GM12878 (cell line): ENCODE data around the gene BLOC1S2. TPM values are rescaled to one million over a fixed set of nuclear protein-coding genes. Genes with fewer than 3 reads are reported as not detected.
A peak's percentile ranks its signal among the peaks of the same experiment; 100 is the strongest.

Experiments used
- ATAC-seq: fragments of 200-7000 bp; cut with Tn5 transposase; 3 replicates; pipeline ENCODE4 v1.9.1; 2020; ENCODE audit warnings: mild to moderate bottlenecking, moderate library complexity
- BruUV-seq: library from RNA; stranded (reverse); fragments of 400-500 nt; replicated peaks from 2 replicates; lab custom pipeline; 2021; lab: Mats Ljungman, UMichigan
- CTCF ChIA-PET: fragments of 300-600 bp; sonication (Branson Sonifier 250); formaldehyde crosslinking; extraction: SDS; loops from one replicate; lab custom pipeline; 2021; ENCODE audit warnings: inconsistent platforms; lab: Yijun Ruan, JAX
- POLR2A ChIA-PET: fragments of 350-600 bp; formaldehyde crosslinking; extraction: SDS; loops from one replicate; lab custom pipeline; 2021; ENCODE audit warnings: inconsistent platforms; lab: Charles Lee
- RAD21 ChIA-PET: fragments of 300-600 bp; sonication (Branson Sonifier 250); formaldehyde crosslinking; loops from one replicate; lab custom pipeline; 2023; ENCODE audit warnings: antibody characterized with exemption; ENCODE audit not compliant: unreplicated experiment; lab: Charles Lee
- SMC1A ChIA-PET: fragments of 300-600 bp; sonication (Branson Sonifier 250); formaldehyde crosslinking; loops from one replicate; lab custom pipeline; 2023; ENCODE audit not compliant: unreplicated experiment, uncharacterized antibody; lab: Charles Lee
- DNase-seq: peaks from one replicate; pipeline ENCODE4 v3.0.0-alpha.2; 2011; ENCODE audit warnings: low read depth, low spot score
- FAIRE-seq: peaks from 3 replicates; lab custom pipeline; 2011; peaks lifted over from hg19 to GRCh38; lab: Jason Lieb, UNC
- H2AFZ ChIP-seq: 2 replicates; pipeline ENCODE4 v1.6.0; 2011; ENCODE audit warnings: low read depth, low read length, control low read depth; ENCODE audit not compliant: control insufficient read depth
- H3K27ac ChIP-seq: 2 replicates; pipeline ENCODE4 v1.5.1; 2011; ENCODE audit warnings: control low read depth; ENCODE audit not compliant: control insufficient read depth, insufficient read depth
- H3K27me3 ChIP-seq, 2 experiments: replicated peaks in 1 of 2; 2 replicates each; pipeline versions ENCODE4 v1.6.0 to v1.6.1; 2011; ENCODE audit warnings: low read length in 1 of 2; ENCODE audit not compliant: control insufficient read depth in 2 of 2, insufficient read depth in 2 of 2
- H3K36me3 ChIP-seq, 2 experiments: 2 replicates each; pipeline ENCODE4 v1.5.1; 2011; ENCODE audit warnings: low read length in 1 of 2; ENCODE audit not compliant: control insufficient read depth in 2 of 2, insufficient read depth in 2 of 2
- H3K4me1 ChIP-seq: 2 replicates; pipeline ENCODE4 v1.6.1; 2011; ENCODE audit warnings: mild to moderate bottlenecking, low read length, moderate library complexity, mixed read lengths; ENCODE audit not compliant: control insufficient read depth, insufficient read depth
- H3K4me2 ChIP-seq: 2 replicates; pipeline ENCODE4 v1.6.0; 2011; ENCODE audit warnings: control low read depth; ENCODE audit not compliant: control insufficient read depth, insufficient read depth
- H3K4me3 ChIP-seq: fragments of 200-600 bp; sonication (generic); 2 replicates; pipeline ENCODE4 v1.5.1; 2016
- H3K79me2 ChIP-seq: 2 replicates; pipeline ENCODE4 v1.6.0; 2011; ENCODE audit warnings: low read length; ENCODE audit not compliant: control insufficient read depth, insufficient read depth
- H3K9ac ChIP-seq: 2 replicates; pipeline ENCODE4 v1.8.0; 2011; ENCODE audit warnings: low read length, control low read depth, mixed read lengths; ENCODE audit not compliant: control insufficient read depth, insufficient read depth
- H3K9me3 ChIP-seq: replicated peaks from 3 replicates; pipeline ENCODE4 v1.5.1; 2011; ENCODE audit warnings: mild to moderate bottlenecking, low read length; ENCODE audit not compliant: control insufficient read depth, insufficient read depth
- H4K20me1 ChIP-seq: 2 replicates; pipeline ENCODE4 v1.6.0; 2011; ENCODE audit not compliant: control insufficient read depth, insufficient read depth
- BCL11A ChIP-seq: IDR thresholded peaks from 2 replicates; pipeline ENCODE4 v1.6.1; 2011; ENCODE audit warnings: low read depth, low read length
- IKZF2 ChIP-seq, 2 experiments: fragments of 450-650 bp; IDR thresholded peaks; 2 replicates each; pipeline ENCODE4 v1.6.1; 2017; ENCODE audit warnings: mild to moderate bottlenecking in 2 of 2, moderate library complexity in 2 of 2
- KAT2A ChIP-seq: conservative IDR thresholded peaks from 2 replicates; pipeline ENCODE4 v1.6.1; 2011; ENCODE audit warnings: low read depth, low read length; ENCODE audit not compliant: control insufficient read depth
- NFYB ChIP-seq: IDR thresholded peaks from 2 replicates; pipeline ENCODE4 v1.6.1; 2011; ENCODE audit warnings: low read depth, mild to moderate bottlenecking, low read length, improper control_type of control experiment, moderate library complexity; ENCODE audit not compliant: insufficient read depth
- TCF7 ChIP-seq: IDR thresholded peaks from 2 replicates; pipeline ENCODE4 v1.6.1; 2014; ENCODE audit warnings: antibody characterized with exemption, borderline replicate concordance
- YBX1 ChIP-seq: fragments of 450-650 bp; IDR thresholded peaks from 2 replicates; pipeline ENCODE4 v1.6.1; 2016; ENCODE audit warnings: antibody characterized with exemption
- ZBTB40 ChIP-seq: fragments of 450-650 bp; IDR thresholded peaks from 2 replicates; pipeline ENCODE4 v1.6.1; 2016; ENCODE audit warnings: mild to moderate bottlenecking, moderate library complexity, borderline replicate concordance
- WGBS: methylation state at CpG from one replicate; pipeline ENCODE4 v1.1.6; 2016; ENCODE audit warnings: low lambda C conversion rate; ENCODE audit not compliant: insufficient replicate concordance, insufficient coverage; ENCODE audit errors: missing lambda C conversion rate; 5-methylcytosine and 5-hydroxymethylcytosine counted together
- in situ Hi-C: fragments of 300-500 bp; cut with MboI; formaldehyde crosslinking; loops from 9 replicates; pipeline ENCODE4 v1.14.3; 2018; ENCODE audit warnings: mixed read lengths
- intact Hi-C: fragments of 100-400 bp; cut with micrococcal nuclease; formaldehyde crosslinking; loops from one replicate; pipeline ENCODE4 v1.14.2; 2022; ENCODE audit not compliant: unreplicated experiment
- polyA plus RNA-seq, 11 experiments: library from polyadenylated mRNA; depleted of rRNA in 4 of 11; unstranded in 6 of 11; stranded (reverse) in 5 of 11; fragments of >200 nt; fragmentation: Nextera tagmentation in 4 of 11; fragmentation: Illumina TruSeq in 1 of 11; extraction: Ambion mirVana in 4 of 11; extraction: Trizol in 1 of 11; gene quantifications; 1 replicate in 1 of 11; 2 replicates in 10 of 11; pipeline versions ENCODE4 v1.2.1 to v1.2.3, GENCODE V29; 2011 to 2016; ENCODE audit warnings: inconsistent platforms in 2 of 11, missing spikeins in 2 of 11, low read depth in 1 of 11
- total RNA-seq, 4 experiments: library from RNA; depleted of rRNA in 3 of 4; stranded (reverse); fragments of >200 nt in 3 of 4; fragmentation: Illumina TruSeq in 1 of 4; extraction: Trizol in 1 of 4; gene quantifications; 2 replicates each; pipeline versions ENCODE4 v1.2.1 to v1.2.3, GENCODE V29; 2013 to 2021
- TF ChIP-seq, protein P1 (sequence below): IDR thresholded peaks from 2 replicates; pipeline ENCODE4 v1.6.1; 2012; ENCODE audit warnings: mild to moderate bottlenecking, low read depth, low read length

Gene BLOC1S2
- total and polyA plus RNA-seq, 10 of the 15 experiments (the other 5 are each of a cell fraction or from before 2014, with no cell fraction given), result 58.6 to 164 (median 79.5) TPM

DNA sequence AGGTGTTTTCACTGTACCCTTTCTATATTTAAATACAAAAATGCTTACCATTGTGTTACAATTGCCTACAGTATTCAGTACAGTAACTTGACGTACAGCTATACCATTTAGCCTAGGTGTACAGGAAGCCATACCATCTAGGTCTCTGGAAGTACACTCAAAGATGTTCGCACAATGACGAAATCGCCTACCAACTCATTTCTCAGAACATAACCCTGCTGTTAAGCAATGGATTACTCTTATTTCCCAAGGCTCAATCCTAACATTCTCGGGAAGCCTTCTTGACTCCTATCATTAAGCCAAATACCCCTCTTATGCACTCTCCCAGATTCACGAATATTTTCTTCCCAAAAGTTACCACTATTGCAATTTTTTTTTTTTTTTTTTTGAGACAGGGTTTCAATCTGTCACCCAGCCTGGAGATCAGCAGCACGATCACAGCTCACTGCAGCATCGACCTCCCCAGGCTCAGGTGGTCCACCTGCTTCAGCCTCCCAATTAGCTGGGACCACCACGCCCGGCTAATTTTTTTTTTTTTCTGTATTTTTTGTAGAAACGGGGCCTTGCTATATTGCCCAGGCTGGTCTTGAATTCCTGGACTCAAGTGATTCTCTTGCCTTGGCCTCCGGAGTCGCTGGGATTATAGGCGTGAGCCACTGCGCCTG lies 20.5 kb downstream of the BLOC1S2 start:
- POLR2A ChIA-PET, result interaction anchor here (0.7 kb wide), 1 partner anchor 38 kb away, joined by 5 read pairs; no protein-coding TSS in a partner anchor
- CTCF ChIA-PET, result interaction anchor here (0.6 kb wide), 1 partner anchor 220 kb away, joined by 4 read pairs; no protein-coding TSS in a partner anchor

GRCh38 chr10:100254191-100254590 lies 32.3 kb downstream of the BLOC1S2 start:
- H3K27me3 ChIP-seq, result no peaks in the 10 kb centered on the region
- DNase-seq (no peak), FAIRE-seq (no peak), ATAC-seq (no peak)
- no peak overlapping the region for H2AFZ ChIP-seq
- intact Hi-C loops, result no loop called here
- H3K36me3 ChIP-seq, result peaks cover 10 to 19% of the 10 kb centered on the region in 2 experiments
- ChIA-PET RAD21 (no interaction called here), CTCF (no interaction called here), POLR2A (interaction anchor here (0.8 kb wide), 1 partner anchor 18 kb away, joined by 3 read pairs; no protein-coding TSS in a partner anchor), SMC1A (no interaction called here)
- H3K9me3 ChIP-seq, result no peaks in the 10 kb centered on the region
- H3K4me3 ChIP-seq, result no peak overlapping the region
- H3K79me2 ChIP-seq, result no peaks in the 10 kb centered on the region
- in situ Hi-C loops, result no loop called here
- H3K27ac ChIP-seq, result no peak overlapping the region
- no peaks in the 10 kb centered on the region for H3K4me1 ChIP-seq
- no peaks in the 10 kb centered on the region for H4K20me1 ChIP-seq
- TF ChIP-seq NFYB (no peak), TCF7 (no peak), KAT2A (no peak), YBX1 (no peak), ZBTB40 (no peak)
- TF ChIP-seq, protein P1, sequence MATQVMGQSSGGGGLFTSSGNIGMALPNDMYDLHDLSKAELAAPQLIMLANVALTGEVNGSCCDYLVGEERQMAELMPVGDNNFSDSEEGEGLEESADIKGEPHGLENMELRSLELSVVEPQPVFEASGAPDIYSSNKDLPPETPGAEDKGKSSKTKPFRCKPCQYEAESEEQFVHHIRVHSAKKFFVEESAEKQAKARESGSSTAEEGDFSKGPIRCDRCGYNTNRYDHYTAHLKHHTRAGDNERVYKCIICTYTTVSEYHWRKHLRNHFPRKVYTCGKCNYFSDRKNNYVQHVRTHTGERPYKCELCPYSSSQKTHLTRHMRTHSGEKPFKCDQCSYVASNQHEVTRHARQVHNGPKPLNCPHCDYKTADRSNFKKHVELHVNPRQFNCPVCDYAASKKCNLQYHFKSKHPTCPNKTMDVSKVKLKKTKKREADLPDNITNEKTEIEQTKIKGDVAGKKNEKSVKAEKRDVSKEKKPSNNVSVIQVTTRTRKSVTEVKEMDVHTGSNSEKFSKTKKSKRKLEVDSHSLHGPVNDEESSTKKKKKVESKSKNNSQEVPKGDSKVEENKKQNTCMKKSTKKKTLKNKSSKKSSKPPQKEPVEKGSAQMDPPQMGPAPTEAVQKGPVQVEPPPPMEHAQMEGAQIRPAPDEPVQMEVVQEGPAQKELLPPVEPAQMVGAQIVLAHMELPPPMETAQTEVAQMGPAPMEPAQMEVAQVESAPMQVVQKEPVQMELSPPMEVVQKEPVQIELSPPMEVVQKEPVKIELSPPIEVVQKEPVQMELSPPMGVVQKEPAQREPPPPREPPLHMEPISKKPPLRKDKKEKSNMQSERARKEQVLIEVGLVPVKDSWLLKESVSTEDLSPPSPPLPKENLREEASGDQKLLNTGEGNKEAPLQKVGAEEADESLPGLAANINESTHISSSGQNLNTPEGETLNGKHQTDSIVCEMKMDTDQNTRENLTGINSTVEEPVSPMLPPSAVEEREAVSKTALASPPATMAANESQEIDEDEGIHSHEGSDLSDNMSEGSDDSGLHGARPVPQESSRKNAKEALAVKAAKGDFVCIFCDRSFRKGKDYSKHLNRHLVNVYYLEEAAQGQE, result no peak
- WGBS, result 97% methylated on average over 3 of the region's 3 CpGs
- TSS peak; percentile 25 for BruUV-seq
- no peak overlapping the region for H3K9ac ChIP-seq
- no peak overlapping the region for H3K4me2 ChIP-seq

More for the DNA sequence above, 20.5 kb downstream of the BLOC1S2 start:
- Histone ChIP-seq H3K27ac (no peak overlapping the region), H3K27me3 (no peaks in the 10 kb centered on the region), H3K4me1 (peaks cover 7% of the 10 kb centered on the region), H3K9ac (no peak overlapping the region), H3K9me3 (no peaks in the 10 kb centered on the region), H2AFZ (no peak overlapping the region), H3K4me3 (peak overlapping the region; percentile 82; the same call in 1 of the 2 replicates), H3K4me2 (peak overlapping the region; percentile 71), H3K36me3 (no peaks in the 10 kb centered on the region), H3K79me2 (peaks cover 28% of the 10 kb centered on the region), H4K20me1 (no peaks in the 10 kb centered on the region)
- ATAC-seq (no peak), FAIRE-seq (no peak), DNase-seq (no peak)
- in situ Hi-C loops, result no loop called here
- BruUV-seq, result no TSS peak
- intact Hi-C loops, result no loop called here
- no peak for TF ChIP-seq BCL11A
- 0 out of 4 replicates have a peak, but pooled peaks of 1 of the 2 experiments have one; percentile 4 for TF ChIP-seq IKZF2 (IDR thresholded peaks at IDR 0.05)
- ChIA-PET RAD21 (interaction anchor here (1.0 kb wide), 1 partner anchor 19 kb away, joined by 3 read pairs; no protein-coding TSS in a partner anchor), SMC1A (interaction anchor here (0.6 kb wide), 1 partner anchor 78 kb away, joined by 3 read pairs; no protein-coding TSS in a partner anchor)
- 97% methylated on average over 14 of the region's 15 CpGs for WGBS
